Fibroblast of pulmonary artery (primary cell): ENCODE data around the gene NBL1.

Source experiments
- DNase-seq: peaks from one replicate; pipeline ENCODE4 v3.0.0-alpha.2; 2010; ENCODE audit warnings: low read depth
- H3K4me3 ChIP-seq: replicated peaks from 2 replicates; pipeline ENCODE4 v1.5.1; 2011; ENCODE audit warnings: low read depth, mild to moderate bottlenecking, control low read depth, low read length, moderate library complexity
- TF ChIP-seq, protein P1 (sequence below): IDR thresholded peaks from 2 replicates; pipeline ENCODE4 v1.5.1; 2011; ENCODE audit warnings: mild to moderate bottlenecking, control low read depth, low read length, inconsistent platforms; ENCODE audit errors: missing control alignments

The NBL1 gene

DNA sequence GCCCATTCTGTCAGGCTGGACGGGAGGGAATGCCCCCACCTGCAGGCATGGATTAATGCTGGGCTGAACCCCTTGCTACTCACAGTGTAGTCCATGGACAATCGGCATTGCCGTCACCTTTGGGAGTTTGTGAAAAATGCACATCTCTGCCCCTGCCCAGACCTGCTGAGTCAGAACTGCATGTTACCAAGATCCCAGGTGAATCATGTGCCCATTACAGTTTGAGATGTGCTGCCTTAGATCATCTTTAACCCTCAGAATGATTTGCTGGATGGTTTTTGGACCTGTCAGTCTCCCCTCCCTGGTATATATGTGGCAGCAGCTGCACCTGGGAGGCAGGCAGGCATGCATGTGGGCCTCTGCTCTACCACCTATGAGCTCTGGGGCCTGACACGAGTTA lies 35.6 kb downstream of the NBL1 start:
- TF ChIP-seq, protein P1, sequence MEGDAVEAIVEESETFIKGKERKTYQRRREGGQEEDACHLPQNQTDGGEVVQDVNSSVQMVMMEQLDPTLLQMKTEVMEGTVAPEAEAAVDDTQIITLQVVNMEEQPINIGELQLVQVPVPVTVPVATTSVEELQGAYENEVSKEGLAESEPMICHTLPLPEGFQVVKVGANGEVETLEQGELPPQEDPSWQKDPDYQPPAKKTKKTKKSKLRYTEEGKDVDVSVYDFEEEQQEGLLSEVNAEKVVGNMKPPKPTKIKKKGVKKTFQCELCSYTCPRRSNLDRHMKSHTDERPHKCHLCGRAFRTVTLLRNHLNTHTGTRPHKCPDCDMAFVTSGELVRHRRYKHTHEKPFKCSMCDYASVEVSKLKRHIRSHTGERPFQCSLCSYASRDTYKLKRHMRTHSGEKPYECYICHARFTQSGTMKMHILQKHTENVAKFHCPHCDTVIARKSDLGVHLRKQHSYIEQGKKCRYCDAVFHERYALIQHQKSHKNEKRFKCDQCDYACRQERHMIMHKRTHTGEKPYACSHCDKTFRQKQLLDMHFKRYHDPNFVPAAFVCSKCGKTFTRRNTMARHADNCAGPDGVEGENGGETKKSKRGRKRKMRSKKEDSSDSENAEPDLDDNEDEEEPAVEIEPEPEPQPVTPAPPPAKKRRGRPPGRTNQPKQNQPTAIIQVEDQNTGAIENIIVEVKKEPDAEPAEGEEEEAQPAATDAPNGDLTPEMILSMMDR: no peak
- H3K4me3 ChIP-seq: no peak overlapping the region
- DNase-seq: no peak

DNA sequence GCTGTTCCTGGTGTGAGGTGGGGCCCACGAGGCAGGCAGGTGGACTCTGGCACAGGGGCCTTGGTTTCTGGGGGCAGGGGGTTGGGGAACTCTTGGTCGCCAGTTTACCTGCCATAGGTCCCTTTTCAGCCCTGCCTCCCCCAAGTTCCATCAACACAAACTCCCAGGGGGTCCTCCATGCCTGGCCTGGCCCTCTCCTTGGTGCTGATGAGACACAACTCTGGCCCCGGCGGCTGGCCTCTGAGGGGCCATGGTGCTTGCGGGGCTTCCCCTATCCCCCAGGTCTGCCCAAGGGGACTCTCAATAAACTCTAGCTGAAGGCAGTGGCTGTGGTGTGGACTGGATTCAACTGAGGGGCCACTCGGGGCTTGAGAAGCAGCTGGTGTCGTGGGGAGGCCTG lies 36.5 kb downstream of the NBL1 start:
- no peak for DNase-seq
- H3K4me3 ChIP-seq: no peak overlapping the region

DNA sequence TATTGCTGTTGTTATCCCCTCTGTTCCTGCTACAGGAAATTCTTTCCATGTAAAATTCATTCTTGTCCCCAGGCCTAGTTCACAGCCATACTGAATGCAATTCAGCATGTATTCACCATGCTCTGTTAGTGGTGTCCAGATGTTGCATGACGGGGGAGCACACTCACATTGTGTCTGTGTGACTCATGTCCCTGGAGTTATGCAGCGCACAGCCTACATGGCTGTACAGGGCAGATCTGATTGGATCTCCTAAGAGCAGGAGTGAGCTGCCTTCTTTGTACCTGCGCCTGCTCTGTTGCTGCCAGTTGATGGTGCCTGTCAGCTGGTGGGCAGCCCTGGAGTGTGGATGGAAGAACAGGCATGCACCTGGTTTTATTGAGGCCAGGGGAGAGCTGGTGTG lies 38.1 kb downstream of the NBL1 start:
- TF ChIP-seq, protein P1: no peak
- DNase-seq: peak; percentile 80
- H3K4me3 ChIP-seq: no peak overlapping the region

More for the DNA sequence above, 36.5 kb downstream of the NBL1 start:
- TF ChIP-seq, protein P1: no peak

DNA sequence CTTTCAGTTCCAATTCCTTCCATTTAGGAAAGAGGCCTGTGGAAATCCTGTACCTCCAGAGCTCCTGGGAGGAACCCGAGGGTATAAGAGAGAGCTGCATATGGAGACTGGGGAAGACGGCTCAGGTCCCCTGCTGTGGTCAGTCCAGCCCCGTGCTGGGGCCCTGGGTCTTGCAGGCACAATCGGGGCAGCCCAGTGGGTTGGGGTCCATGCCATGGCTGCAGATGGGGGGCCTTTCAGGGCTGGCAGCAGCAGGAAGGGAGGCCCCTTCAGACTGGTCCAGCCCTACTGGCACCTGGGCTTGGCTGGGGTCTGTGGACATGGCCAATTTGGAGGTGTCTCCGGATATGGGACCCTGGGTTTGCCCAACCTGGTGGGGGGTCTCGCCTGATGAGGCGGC lies 38.8 kb downstream of the NBL1 start:
- no peak for DNase-seq
- TF ChIP-seq, protein P1: no peak
- H3K4me3 ChIP-seq: no peak overlapping the region

DNA sequence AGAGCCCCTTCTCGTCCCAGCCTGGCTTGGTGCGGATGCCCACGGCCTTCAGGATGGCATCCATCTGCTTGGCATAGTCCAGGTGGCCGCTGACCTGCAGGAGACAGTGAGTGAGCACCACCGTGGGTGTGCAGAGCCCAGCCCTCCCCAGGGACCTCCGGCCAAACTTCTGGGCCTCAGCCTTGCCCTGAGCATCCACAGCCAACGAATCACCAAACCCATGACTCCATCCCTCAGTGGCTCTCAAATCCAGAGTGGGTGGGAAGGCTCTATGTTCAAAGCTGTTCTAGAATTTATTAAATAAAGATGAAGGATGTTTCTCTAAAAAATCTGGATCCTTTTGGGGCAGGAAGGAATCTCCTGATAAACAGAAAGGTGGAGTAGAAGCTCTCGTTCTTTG lies 39.2 kb downstream of the NBL1 start:
- TF ChIP-seq, protein P1: no peak
- H3K4me3 ChIP-seq: no peak overlapping the region
- no peak for DNase-seq

DNA sequence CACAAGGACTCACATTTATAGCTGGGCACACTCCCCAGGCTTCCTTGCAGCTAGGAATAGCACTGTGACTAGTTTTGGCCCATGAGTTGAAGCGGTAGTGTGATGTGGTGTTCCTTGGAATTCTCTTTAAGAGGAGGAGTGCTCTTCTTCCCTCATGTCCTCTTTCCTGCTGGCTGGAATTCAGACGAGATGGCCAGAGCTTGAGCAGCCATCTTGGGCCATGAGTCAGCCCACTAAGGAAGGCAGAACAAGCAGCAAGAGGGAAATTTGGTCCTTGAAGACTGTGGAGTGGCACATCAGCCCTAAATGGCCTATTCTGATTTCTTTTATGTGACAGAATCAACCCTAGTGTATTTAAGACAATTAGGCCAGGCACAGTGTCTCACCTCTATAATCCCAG lies 40.6 kb downstream of the NBL1 start:
- no peak for DNase-seq
- TF ChIP-seq, protein P1: no peak
- no peak overlapping the region for H3K4me3 ChIP-seq

DNA sequence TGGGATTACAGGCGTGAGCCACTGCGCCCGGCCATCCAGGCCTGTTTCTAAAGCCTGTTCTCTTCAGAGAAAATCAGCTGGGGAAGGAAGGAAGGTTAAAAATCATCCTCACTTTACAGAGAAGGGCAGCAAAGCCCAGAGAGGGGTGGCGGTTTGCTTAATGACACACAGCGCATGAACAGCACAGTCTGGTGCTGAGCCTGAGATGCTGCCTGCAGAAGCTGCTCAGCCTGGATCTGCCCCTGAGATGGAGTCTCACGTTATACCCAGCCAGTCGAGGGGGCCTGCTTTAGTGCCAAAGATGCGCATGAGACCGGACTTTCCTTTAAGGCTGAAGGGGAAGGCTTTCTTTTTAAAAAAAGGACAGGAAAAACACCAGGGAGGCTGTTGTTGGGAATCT lies 41.9 kb downstream of the NBL1 start:
- DNase-seq: no peak
- H3K4me3 ChIP-seq: no peak overlapping the region
- TF ChIP-seq, protein P1: no peak
